Nephron (organoid): ENCODE results near the gene NANP.
"Not testable (repeated sequence)": the region's sequence is repeated elsewhere in the genome, so short reads cannot be mapped to it uniquely, and the experiment has no call there.

Experiments used
- H3K27ac Mint-ChIP-seq, 3 experiments: 2 replicates each; pipeline ENCODE4 v1.8.0; 2020; ENCODE audit warnings: mixed read lengths in 3 of 3, mild to moderate bottlenecking in 2 of 3, moderate library complexity in 1 of 3
- H3K27me3 Mint-ChIP-seq: 2 replicates; pipeline ENCODE4 v1.8.0; 2021; ENCODE audit warnings: low read depth, mild to moderate bottlenecking, moderate library complexity, mixed read lengths
- H3K36me3 Mint-ChIP-seq: 2 replicates; pipeline ENCODE4 v1.8.0; 2020; ENCODE audit warnings: low read depth, mixed read lengths
- H3K4me1 Mint-ChIP-seq: 2 replicates; pipeline ENCODE4 v1.8.0; 2020; ENCODE audit warnings: mixed read lengths
- H3K4me3 Mint-ChIP-seq, 3 experiments: 2 replicates each; pipeline ENCODE4 v1.8.0; 2020; ENCODE audit warnings: mild to moderate bottlenecking in 3 of 3, mixed read lengths in 3 of 3, moderate library complexity in 2 of 3
- H3K9me3 Mint-ChIP-seq: 2 replicates; pipeline ENCODE4 v1.8.0; 2020; ENCODE audit warnings: mixed read lengths
- CTCF ChIP-seq, 3 experiments: fragments of 200-600 bp; sonication (generic); IDR thresholded peaks; one replicate each; pipeline ENCODE4 v1.5.0; 2021; ENCODE audit warnings: antibody characterized with exemption in 3 of 3; ENCODE audit not compliant: unreplicated experiment in 3 of 3

The NANP gene

GRCh38 chr20:25654487-25654886, 30.7 kb upstream of the NANP start:
- Mint-ChIP-seq H3K9me3 (no peaks in the 10 kb centered on the region), H3K36me3 (peaks cover 7% of the 10 kb centered on the region), H3K4me3 (no peak overlapping the region), H3K27me3 (no peaks in the 10 kb centered on the region), H3K27ac (no peak overlapping the region), H3K4me1 (no peaks in the 10 kb centered on the region)
- TF ChIP-seq CTCF (IDR thresholded peaks at IDR 0.05; ENCODE audit: unreplicated experiment in 3 of 3) = no peak

GRCh38 chr20:25652866-25653265, 29.1 kb upstream of the NANP start:
- not testable (repeated sequence) for H3K9me3 Mint-ChIP-seq, H3K27ac Mint-ChIP-seq, H3K4me3 Mint-ChIP-seq, H3K27me3 Mint-ChIP-seq, H3K4me1 Mint-ChIP-seq
- H3K36me3 Mint-ChIP-seq = peaks cover 10% of the 10 kb centered on the region

- peaks cover 10% of the 10 kb centered on the region for H3K9me3 Mint-ChIP-seq
- no peak overlapping the region for H3K4me3 Mint-ChIP-seq
- no peak for TF ChIP-seq CTCF (IDR thresholded peaks at IDR 0.05; ENCODE audit: unreplicated experiment in 3 of 3)
- H3K27ac Mint-ChIP-seq = no peak overlapping the region
- H3K4me1 Mint-ChIP-seq = no peaks in the 10 kb centered on the region
- H3K36me3 Mint-ChIP-seq = peaks cover 35% of the 10 kb centered on the region
- no peaks in the 10 kb centered on the region for H3K27me3 Mint-ChIP-seq
These were observed 21.0 kb upstream of the NANP start for GRCh38 chr20:25644814-25645213.

GRCh38 chr20:25643716-25644115, 19.9 kb upstream of the NANP start:
- Mint-ChIP-seq H3K27ac (no peak overlapping the region), H3K4me3 (no peak overlapping the region), H3K9me3 (peaks cover 10% of the 10 kb centered on the region), H3K4me1 (no peaks in the 10 kb centered on the region), H3K36me3 (peaks cover 36% of the 10 kb centered on the region), H3K27me3 (no peaks in the 10 kb centered on the region)
- no peak for TF ChIP-seq CTCF (IDR thresholded peaks at IDR 0.05; ENCODE audit: unreplicated experiment in 3 of 3)

GRCh38 chr20:25637247-25637646, 13.4 kb upstream of the NANP start:
- Mint-ChIP-seq H3K4me1 (no peaks in the 10 kb centered on the region), H3K9me3 (peaks cover 18% of the 10 kb centered on the region), H3K27me3 (no peaks in the 10 kb centered on the region), H3K4me3 (no peak overlapping the region), H3K27ac (no peak overlapping the region), H3K36me3 (peaks cover 42% of the 10 kb centered on the region)
- TF ChIP-seq CTCF (IDR thresholded peaks at IDR 0.05; ENCODE audit: unreplicated experiment in 3 of 3) = no peak

- peaks cover 30% of the 10 kb centered on the region for H3K9me3 Mint-ChIP-seq
- no peak overlapping the region for H3K4me3 Mint-ChIP-seq
- H3K36me3 Mint-ChIP-seq = peaks cover 36% of the 10 kb centered on the region
- TF ChIP-seq CTCF (IDR thresholded peaks at IDR 0.05; ENCODE audit: unreplicated experiment in 3 of 3) = no peak
- no peaks in the 10 kb centered on the region for H3K27me3 Mint-ChIP-seq
- H3K27ac Mint-ChIP-seq = no peak overlapping the region
- H3K4me1 Mint-ChIP-seq = no peaks in the 10 kb centered on the region
These were observed 9.4 kb upstream of the NANP start for GRCh38 chr20:25632940-25633790.

GRCh38 chr20:25630615-25631014, 6.8 kb upstream of the NANP start:
- not testable (repeated sequence) for H3K4me3 Mint-ChIP-seq, H3K27ac Mint-ChIP-seq, H3K4me1 Mint-ChIP-seq, H3K27me3 Mint-ChIP-seq
- Mint-ChIP-seq H3K36me3 (peaks cover 23% of the 10 kb centered on the region), H3K9me3 (peaks cover 24% of the 10 kb centered on the region)
